ENCODE results near the gene SLC25A47. TPM values are rescaled to one million over a fixed set of nuclear protein-coding genes. Genes with fewer than 3 reads are reported as not detected.

The SLC25A47 gene
- total and polyA plus RNA-seq, 9 of the 15 experiments (the other 6 are each of a cell fraction or from before 2014, with no cell fraction given) = 0.09 to 0.23 (median 0.22) TPM; not detected in 6

GRCh38 chr14:100309028-100309737, 14.0 kb upstream of the SLC25A47 start:
- H3K36me3 ChIP-seq (ENCODE audit: control insufficient read depth, insufficient read depth, low read length) = no peaks in the 10 kb centered on the region
- CTCF ChIA-PET (ENCODE audit: low intra/inter-chr PET ratio) = no interaction called here
- no peak overlapping the region for H3K27ac ChIP-seq (ENCODE audit: extremely low read depth, low read depth, low read length)
- H3K79me2 ChIP-seq (ENCODE audit: control insufficient read depth, insufficient read depth, low read length) = no peaks in the 10 kb centered on the region
- POLR2A ChIA-PET = interaction anchor here (0.7 to 1.1 kb wide), 3 partner anchors 13 to 33 kb away, joined by 3 to 4 read pairs (median 4); no protein-coding TSS in a partner anchor
- no peak overlapping the region; a peak in 1 of 4 replicates for H3K9ac ChIP-seq (ENCODE audit: insufficient read depth in 1 of 2, low read depth in 2 of 2, low read length in 2 of 2)
- intact Hi-C loops (cut with micrococcal nuclease) (loop anchor here (5.0 kb wide), 1 partner anchor 68 kb away; the partner anchor contains the start of gene WDR25), in situ Hi-C loops (cut with MboI) (no loop called here)
- H3K27me3 ChIP-seq (ENCODE audit: control insufficient read depth in 2 of 2, insufficient read depth in 2 of 2, low read length in 2 of 2) = no peaks in the 10 kb centered on the region
- H3K9me1 ChIP-seq (ENCODE audit: control insufficient read depth, insufficient read depth, low read length) = no peaks in the 10 kb centered on the region
- BruUV-seq (replicated peaks) = no TSS peak
- 64% methylated on average over 8 of the region's 8 CpGs for WGBS (ENCODE audit: insufficient coverage, low coverage, missing lambda C conversion rate)
- no peak overlapping the region for H3K4me2 ChIP-seq (ENCODE audit: insufficient read depth, low read length)
- no peaks in the 10 kb centered on the region; the same call in 1 of the 2 replicates for H4K20me1 ChIP-seq (replicated peaks; ENCODE audit: control insufficient read depth, insufficient read depth, low read length)
- DNase-seq (ENCODE audit: extremely low read depth in 1 of 4, low spot score in 3 of 4) (no peak), ATAC-seq (no peak), FAIRE-seq (no peak)
- TF ChIP-seq CTCF (IDR thresholded peaks at IDR 0.05 in 2 of 3, conservative IDR thresholded peaks at IDR 0.05 in 1 of 3; ENCODE audit: insufficient read depth in 2 of 3, low read depth in 1 of 3, low read length in 3 of 3) (peak in 1 of 3 experiments; percentile 6; a peak in 1 of 6 replicates), RB1 (IDR thresholded peaks at IDR 0.05; ENCODE audit: low read depth) (no peak), CSDE1 (IDR thresholded peaks at IDR 0.05) (no peak)
- no peak overlapping the region for H3K4me3 ChIP-seq
- H3K4me1 ChIP-seq (replicated peaks in 1 of 2; ENCODE audit: control insufficient read depth in 2 of 2, insufficient read depth in 2 of 2, low read length in 2 of 2) = peaks cover 19 to 54% of the 10 kb centered on the region in 2 experiments; a peak in 4 of 5 replicates
- H3K9me3 ChIP-seq (replicated peaks; ENCODE audit: control insufficient read depth, insufficient read depth, low read depth, low read length) = no peaks in the 10 kb centered on the region
- no peak overlapping the region for H2AFZ ChIP-seq (ENCODE audit: low read depth, low read length)

All from K562 (cell line).